ENCODE data around the gene ATP8B1. TPM values are rescaled to one million over a fixed set of nuclear protein-coding genes. Genes with fewer than 3 reads are reported as not detected.

The ATP8B1 gene
- total RNA-seq, 1 donor from 2014 or later, result 29.6 TPM

DNA sequence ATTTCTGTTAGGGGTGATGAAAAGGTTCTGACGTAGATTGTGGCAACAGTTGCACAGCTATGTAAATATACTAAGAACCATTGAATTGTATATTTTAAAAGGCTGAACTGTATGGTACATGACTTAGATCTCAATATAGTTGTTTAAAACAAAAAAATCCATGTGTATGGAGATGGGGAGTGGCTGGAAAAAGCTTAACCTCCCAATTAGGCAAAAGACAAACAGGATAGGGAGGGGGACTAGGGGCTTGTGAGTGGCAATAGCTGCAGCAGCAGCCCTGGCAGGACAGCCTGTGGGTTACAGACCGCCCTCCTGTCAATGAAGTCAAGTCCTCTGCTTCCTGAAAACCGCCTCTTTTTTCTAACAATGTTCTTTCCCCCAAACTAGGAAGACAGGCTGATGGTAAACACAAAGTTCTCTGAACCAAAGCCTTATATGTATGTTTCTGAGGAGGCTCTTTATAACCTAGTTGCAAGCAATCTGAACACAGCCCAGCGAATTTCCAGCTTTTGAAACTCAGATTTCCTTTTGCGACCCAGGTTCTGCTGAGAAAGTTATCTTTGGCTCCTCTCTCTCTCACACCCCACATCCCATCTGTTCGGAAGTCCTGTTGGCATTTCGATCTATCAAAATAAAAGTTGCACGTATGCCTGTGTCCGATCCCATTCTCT is 10.3 kb downstream of the ATP8B1 start:
- no peak for DNase-seq (ENCODE audit: low spot score)

GRCh38 chr18:57791911-57792310 is 11.2 kb downstream of the ATP8B1 start:
- DNase-seq (ENCODE audit: low spot score), result no peak

- DNase-seq (ENCODE audit: low spot score), result no peak
These were observed 11.9 kb downstream of the ATP8B1 start for GRCh38 chr18:57791192-57791591.

DNA sequence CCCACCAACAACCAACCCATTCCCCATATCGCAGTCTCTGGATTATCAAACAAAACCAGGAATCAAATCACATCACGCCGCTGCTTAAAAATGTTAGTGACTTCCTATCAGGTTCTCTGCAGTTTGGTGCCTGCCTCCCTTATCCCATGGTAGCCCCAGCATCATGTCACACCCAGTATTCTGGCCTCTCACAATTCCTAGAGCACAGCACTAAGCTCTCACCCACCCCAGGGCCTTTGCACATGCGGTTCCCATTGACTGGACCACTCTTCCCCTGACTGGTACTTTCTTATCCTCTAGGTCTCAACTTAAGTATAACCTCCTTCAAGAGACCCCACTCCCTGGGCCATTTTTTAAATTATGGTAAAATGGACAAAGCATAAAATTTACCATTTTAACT is 12.8 kb downstream of the ATP8B1 start:
- DNase-seq (ENCODE audit: low spot score), result no peak

DNA sequence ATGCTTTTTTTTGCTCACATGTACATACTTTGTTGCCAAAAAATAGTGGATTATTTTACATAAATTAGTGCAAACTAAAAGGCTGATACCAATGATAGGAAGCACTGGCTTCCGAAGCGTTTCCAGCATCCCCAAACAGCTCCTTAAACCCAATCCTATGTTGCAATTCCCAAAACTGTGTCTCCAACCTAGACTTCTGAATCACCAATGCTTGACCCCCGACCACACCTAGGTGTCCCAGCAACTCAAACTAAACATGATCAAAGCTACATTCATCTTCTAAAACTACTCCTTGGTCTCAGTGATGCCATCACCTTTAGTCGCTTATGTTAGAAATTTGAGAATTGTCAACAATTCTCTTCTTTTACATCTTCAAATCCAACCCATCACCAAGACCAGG is 13.4 kb downstream of the ATP8B1 start:
- DNase-seq (ENCODE audit: low spot score), result no peak

DNA sequence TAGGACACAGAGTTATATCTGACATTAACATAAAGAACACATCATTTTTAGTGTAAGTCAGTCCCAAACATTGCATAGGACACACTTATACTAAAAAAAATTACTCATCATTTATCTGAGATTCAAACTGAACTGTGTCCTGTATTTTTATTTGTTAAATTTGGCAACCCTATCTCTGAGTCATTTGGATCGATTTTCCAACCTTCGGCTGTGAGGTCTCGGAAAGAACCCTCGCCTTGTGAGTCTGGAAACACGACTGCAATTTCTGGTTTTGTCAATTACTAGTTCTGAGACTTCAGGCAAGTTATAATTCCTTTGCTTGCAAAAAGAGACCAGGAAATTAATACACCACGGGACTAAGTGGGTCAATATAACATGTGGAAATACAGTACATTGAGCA is 14.0 kb downstream of the ATP8B1 start:
- DNase-seq (ENCODE audit: low spot score), result no peak

DNA sequence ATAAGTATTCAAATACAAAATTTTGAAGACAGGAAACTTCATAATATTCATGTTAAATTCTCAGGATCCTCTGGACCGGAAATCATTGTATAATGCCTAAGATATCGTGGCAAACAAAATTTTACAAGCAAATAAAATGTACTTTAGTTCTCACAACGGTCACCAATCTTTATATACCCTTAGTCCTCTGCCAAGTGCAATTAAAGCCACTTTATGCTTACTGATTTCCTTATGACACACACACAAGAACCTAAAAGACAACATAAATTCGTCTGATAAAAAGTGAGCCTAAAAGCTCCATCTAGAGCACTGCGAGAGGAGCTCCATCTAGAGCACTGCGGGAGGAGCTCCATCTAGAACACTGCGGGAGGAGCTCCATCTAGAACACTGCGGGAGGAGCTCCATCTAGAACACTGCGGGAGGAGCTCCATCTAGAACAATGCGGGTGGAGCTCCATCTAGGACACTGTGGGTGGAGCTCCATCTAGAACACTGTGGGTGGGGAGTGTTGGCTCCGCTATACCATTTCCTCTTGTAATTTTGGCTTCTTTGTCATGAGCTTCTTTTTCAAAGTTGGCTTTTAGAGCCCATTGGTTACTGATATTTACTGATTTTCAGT is 15.9 kb downstream of the ATP8B1 start:
- DNase-seq (ENCODE audit: low spot score), result no peak

DNA sequence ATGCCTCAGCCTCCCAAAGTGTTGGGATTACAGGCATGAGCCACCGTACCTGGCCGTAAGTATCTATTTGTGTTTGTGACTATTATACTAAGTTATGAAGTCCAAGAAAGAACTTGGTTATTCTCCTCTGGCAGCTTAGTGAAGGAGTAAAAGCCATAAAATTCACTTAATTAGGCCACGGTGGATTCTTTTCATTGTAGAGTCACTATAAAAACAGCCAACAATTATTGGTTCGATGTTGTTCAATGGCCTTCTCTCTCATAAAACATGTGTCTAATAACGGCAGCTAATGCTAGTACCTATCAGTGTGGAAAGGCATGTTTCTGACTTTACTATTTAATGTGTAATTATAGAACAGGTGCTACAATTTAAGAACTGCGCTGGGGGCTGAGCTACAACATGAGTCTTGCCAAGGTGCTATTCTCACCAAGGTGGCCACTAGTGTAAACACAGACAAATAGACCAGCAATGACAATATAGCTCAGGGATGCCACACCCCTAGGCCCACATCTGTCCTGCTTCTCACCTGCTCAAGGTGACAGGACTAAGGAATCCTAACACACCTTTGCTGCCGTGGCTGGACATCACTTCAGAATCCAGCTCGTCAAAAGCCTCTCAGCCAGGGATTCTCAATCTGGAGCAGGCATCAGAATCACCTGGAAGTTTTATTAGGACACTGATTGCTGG is 17.2 kb downstream of the ATP8B1 start:
- no peak for DNase-seq (ENCODE audit: low spot score)

GRCh38 chr18:57784801-57785114 is 18.4 kb downstream of the ATP8B1 start:
- DNase-seq (ENCODE audit: low spot score), result no peak

GRCh38 chr18:57784034-57784800 is 18.9 kb downstream of the ATP8B1 start:
- no peak for DNase-seq (ENCODE audit: low spot score)

DNA sequence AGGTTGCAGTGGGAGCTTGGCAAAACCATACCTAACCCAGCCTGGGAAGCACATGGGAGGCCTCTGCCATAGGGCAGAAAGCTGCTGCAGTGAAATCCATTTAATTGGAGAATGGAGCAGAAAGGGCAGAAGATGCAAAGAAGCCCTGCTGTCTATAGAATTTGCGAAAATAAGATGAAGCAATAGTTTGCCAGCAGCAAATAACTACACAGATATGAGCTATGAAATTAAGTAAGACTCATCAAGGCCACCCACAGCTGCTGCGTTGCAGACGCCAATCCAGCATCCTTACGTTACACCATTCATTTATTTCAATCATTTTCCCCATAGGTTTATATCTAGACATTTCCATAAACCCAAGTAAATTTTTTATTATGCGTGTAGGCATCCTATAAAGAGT is 21.1 kb downstream of the ATP8B1 start:
- no peak for DNase-seq (ENCODE audit: low spot score)

DNA sequence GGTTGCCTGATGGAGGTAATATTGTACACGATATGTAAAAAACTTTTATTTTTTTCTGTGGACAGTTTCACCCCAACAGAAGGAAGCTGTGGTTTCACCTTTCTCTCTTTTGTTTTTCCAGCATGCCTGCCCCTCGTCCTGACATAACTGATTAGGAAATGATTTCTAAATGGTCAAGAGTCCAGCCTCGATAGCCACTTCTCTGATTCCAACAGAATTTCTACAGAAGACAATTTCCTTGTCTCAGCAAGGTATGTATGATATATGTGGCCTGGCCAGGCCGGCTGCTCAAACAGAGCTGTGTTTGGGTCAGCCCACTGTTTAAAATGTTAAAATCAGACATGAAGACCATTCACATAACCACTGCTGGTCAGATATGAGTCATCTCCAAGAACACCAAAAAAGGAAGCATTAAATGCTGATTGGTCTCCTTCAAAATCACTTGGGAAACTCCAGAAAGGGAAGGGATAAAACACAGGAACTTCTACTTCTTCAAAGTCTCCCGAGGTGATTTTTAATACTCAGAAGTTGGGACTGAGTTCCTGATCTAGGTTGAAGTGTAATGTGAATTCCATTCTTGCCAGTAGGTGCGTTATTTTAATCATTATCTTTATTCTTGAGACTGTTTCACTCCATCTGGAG is 22.3 kb downstream of the ATP8B1 start:
- peak; percentile 75 for DNase-seq (ENCODE audit: low spot score)

DNA sequence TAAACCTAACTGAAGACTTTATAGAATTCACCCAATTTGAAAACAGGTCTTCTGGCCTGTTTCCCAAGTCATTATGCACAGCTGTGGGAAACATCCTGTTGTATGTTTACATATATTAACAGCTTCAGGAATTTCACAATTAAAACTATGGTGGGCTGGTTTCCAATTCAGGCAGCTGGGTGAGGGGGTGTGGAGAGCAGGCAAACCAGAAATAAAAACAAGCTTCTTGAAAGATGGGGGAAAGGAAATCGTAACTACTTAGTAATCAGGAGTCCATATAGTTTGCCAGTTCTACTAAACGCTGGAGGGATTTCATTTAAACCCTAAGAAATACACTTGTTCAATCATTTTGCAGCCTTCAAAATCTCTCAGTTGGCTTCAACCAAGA is 22.8 kb downstream of the ATP8B1 start:
- DNase-seq (ENCODE audit: low spot score), result peak; percentile 29

- DNase-seq (ENCODE audit: low spot score), result peak; percentile 83
These were observed 26.3 kb downstream of the ATP8B1 start for GRCh38 chr18:57776767-57777166.

DNA sequence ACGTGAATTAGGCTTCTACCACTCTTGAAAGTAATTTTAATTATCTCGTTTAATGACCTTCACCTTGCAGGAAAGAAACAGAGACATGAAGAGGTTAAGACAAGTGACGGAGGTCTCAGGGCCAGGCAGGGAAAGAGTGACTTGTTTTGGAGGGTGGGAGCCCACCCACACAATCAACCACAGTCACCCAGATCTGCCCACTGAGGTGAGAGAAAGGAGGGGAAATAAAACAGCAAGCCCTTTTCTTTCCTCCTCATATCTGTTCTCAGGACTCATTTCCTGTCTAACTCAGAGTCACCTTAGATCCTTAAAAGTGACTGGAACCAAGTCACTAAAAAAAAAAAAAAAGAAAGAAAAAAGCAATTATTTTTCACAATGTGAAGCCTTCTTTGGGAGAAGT is 26.8 kb downstream of the ATP8B1 start:
- no peak for DNase-seq (ENCODE audit: low spot score)

DNA sequence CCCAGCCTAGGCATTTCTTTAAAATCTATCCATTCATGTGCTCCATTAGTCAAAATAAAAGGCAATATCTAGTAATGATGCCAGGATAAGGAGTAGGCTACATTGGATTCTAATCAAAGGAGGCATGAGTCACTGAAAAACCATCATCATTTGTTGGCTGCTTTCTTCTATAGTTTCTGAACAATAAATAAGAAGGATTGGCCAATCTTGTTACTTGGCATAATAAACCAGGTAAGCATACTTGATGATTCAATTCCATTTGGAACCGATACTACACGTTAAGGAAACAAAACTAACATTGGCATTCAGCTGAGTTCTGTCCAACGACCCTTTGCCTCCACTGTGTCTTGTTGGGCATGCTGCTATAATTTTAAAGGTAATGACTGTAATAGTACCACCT is 27.2 kb downstream of the ATP8B1 start:
- no peak for DNase-seq (ENCODE audit: low spot score)

- no peak for DNase-seq (ENCODE audit: low spot score)
These were observed 30.7 kb downstream of the ATP8B1 start for GRCh38 chr18:57772387-57772799.

DNA sequence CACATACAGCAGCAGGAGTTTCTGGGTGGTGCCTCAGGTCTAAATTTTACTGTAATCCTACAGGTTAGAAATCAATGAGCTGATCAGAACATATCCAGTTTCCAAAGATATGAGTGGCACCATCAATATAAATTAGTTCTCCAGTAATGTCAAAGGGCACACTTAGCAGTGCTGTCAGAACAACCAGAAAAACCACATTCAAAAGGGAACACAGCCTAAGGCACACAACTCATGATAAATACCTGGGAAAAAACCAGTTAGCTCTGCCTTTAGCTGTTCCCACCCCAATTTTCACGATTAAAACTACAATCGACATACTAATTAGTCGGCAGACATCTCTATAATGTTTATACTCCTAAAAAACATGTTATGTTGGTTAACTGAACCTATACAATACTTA is 31.5 kb downstream of the ATP8B1 start:
- DNase-seq (ENCODE audit: low spot score), result peak; percentile 44

GRCh38 chr18:57771193-57771592 is 31.9 kb downstream of the ATP8B1 start:
- peak; percentile 36 for DNase-seq (ENCODE audit: low spot score)

GRCh38 chr18:57768537-57769326 is 34.4 kb downstream of the ATP8B1 start:
- peak; percentile 57 for DNase-seq (ENCODE audit: low spot score)

Measured in umbilical cord (tissue), 2 donors.